HG02623 (cell line): Measurements from ENCODE around the gene NACC2.
"Not testable (repeated sequence)": the region's sequence is repeated elsewhere in the genome, so short reads cannot be mapped to it uniquely, and the experiment has no call there.

Experiments
- ATAC-seq: cut with Tn5 transposase; IDR thresholded peaks from one replicate; pipeline ENCODE4 v1.9.1; 2021; ENCODE audit warnings: moderate library complexity; ENCODE audit not compliant: unreplicated experiment

Gene NACC2

DNA sequence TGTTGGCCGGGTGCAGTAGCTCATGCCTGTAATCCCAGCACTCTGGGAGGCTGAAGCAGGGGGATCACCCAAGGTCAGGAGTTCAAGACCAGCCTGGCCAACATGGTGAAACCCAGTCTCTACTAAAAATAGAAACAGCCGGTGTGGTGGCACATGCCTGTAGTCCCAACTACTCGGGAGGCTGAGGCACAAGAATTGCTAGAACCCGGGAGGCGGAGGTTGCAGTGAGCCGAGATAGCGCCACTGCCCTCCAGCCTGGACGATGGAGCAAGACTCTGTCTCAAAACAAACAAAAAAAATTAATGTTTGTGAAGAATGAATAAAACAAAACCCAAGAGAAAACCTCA is 68.2 kb downstream of the NACC2 start:
- not testable (repeated sequence) for ATAC-seq

DNA sequence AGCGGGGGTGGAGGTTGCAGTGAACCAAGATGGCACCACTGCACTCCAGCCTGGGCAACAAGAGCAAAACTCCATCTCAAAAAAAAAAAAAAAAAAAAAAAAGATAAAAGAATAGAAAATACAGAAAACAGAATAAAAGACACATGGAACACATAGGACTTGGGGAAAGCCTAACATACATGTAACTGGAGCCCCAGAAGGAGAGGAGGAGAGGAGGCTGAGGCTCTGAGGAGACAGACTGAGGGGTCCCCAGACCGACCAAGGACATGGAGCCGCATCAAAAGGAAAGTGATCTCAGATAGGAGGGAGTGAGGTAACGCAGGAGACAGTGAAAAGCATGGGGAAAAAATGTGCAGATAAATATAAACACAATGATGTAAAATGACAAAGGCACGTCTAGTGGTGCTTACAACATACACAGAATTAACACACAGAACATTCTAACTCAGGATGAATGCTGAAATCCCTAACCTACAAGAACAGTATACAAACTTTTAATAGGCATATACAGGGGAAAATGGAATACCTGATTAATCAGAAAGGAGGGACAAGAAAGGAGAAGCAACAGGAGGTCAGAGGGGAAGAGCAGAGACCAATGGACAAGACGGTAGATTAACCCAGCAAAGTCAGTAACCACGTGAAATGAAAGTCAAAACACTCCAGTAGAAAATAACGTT is 68.7 kb downstream of the NACC2 start:
- no peak for ATAC-seq

DNA sequence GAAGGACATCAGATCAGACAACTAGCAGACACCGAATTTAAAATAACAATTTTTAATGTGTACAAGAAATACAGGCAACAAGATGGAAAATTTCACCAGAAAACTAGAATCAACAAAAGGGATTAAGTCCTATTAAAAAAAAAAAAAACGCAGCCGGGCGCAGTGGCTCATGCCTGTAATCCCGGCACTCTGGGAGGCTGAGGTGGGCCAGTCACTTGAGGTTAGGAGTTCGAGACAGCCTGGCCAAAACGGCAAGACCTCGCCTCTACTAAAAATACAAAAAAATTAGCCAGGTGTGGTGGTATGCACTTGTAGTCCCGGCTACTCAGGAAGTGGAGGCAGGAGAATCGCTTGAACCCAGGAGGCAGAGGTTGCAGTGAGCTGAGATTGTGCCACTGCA is 69.6 kb downstream of the NACC2 start:
- ATAC-seq, result no peak

GRCh38 chr9:136024696-136025316 is 70.3 kb downstream of the NACC2 start:
- ATAC-seq, result no peak

DNA sequence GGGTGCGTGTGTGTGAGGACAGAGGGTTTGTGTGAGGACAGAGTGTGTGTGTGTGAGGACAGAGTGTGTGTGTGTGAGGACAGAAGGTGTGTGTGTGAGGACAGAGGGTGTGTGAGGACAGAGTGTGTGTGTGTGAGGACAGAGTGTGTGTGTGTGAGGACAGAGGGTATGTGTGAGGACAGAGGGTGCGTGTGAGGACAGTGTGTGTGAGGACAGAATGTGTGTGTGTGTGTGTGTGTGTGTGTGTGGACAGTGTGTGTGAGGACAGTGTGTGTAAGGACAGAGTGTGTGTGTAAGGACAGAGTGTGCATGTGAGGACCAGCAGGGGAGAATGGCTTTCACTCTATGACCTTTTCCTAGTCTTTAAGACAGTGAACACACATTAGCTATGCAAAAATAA is 70.8 kb downstream of the NACC2 start:
- ATAC-seq, result no peak

- ATAC-seq, result no peak
These were observed 71.5 kb downstream of the NACC2 start for GRCh38 chr9:136023410-136024225.

DNA sequence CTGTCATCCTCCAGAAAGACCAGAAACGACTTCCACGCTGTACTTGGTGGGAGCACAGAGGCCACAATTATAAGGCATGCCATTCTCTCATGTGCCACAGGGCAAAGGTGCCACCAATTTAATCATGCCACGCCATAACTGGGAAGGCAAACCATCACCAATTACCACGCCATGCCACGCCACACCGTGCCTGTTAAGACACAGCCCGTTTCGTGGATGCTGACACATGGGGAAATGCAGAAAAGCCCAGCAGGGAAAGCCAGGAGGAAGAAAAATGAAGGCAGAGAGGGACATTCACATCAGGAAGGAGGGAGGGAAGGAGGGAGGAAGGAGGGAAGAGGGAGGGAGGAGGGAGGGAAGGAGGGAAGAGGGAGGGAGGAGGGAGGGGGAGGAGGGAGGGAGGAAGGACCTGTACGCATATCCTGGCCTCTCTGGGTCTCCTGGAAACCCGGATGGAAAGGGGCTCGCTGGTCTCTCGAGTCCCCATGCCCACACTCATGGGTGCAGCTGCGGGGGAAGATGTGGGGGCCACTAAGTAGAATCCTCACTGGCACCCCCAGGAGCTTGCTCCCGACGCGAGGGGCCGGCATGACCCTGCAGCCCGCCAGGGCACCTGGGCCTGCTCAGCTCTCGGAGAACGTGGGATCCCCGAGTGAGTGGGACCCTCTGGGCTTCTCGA is 72.2 kb downstream of the NACC2 start:
- ATAC-seq, result no peak

DNA sequence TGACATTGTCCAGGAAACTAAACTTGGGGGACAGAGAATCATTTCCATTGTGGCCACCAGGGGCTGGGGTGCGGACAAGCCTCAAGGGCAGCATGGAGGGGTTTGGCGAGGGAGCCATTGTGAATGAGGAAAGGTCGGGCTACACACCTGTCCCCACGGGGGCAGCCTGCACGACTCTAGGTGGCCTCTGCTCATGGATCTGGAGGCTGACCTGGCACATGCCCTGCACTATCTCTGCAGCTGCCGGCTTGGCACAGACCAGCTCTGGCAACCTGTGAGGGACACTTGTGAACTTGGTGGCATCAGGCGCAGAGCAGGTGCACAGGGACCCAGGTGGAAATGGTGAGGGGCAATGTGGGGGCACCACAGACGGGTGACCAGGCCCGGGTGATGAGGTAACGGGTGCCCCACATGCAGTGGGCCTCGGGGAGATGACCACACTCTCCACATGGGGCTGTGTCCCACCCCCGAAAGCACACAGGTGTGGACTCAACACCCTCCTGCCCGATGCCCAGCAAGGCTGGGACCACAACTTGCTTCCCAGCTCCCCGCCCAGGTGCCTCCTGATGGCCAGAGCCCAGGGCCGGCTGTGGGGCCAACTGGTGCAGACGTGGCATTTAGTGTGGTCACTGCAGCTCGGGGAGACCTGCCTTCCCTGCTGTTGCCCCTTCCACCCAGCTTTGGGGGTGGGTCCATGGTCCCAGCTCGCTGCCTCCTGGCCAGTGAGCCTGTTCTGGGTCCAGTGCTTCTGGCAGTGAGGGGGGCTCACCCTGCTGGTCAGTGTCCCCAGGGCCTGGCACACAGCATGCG is 73.0 kb downstream of the NACC2 start:
- no peak for ATAC-seq

GRCh38 chr9:136021171-136021871 is 73.8 kb downstream of the NACC2 start:
- ATAC-seq, result no peak

DNA sequence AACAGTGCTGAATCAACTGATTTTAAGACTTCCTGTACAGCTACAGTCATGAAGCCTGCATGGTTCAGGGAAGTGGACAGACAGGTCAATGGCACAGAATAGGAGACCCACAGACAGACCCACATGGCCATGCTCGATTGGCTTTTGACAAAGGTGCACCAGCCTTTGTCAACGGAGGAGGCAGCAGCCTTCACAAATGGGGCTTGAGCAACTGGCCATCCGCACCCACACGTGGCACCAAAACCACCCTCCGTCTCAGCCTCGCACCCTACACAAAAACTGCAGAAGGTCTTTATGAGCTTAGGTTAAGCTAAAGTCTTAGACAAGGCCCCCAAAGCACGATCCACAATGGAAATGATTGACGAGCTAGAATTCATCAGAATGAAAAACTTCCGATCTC is 74.4 kb downstream of the NACC2 start:
- ATAC-seq, result no peak

- ATAC-seq, result no peak
These were observed 74.9 kb downstream of the NACC2 start for GRCh38 chr9:136020206-136020605.

GRCh38 chr9:136019681-136020060 is 75.4 kb downstream of the NACC2 start:
- ATAC-seq, result no peak

- ATAC-seq, result no peak
These were observed 75.9 kb downstream of the NACC2 start for GRCh38 chr9:136019041-136019680.

DNA sequence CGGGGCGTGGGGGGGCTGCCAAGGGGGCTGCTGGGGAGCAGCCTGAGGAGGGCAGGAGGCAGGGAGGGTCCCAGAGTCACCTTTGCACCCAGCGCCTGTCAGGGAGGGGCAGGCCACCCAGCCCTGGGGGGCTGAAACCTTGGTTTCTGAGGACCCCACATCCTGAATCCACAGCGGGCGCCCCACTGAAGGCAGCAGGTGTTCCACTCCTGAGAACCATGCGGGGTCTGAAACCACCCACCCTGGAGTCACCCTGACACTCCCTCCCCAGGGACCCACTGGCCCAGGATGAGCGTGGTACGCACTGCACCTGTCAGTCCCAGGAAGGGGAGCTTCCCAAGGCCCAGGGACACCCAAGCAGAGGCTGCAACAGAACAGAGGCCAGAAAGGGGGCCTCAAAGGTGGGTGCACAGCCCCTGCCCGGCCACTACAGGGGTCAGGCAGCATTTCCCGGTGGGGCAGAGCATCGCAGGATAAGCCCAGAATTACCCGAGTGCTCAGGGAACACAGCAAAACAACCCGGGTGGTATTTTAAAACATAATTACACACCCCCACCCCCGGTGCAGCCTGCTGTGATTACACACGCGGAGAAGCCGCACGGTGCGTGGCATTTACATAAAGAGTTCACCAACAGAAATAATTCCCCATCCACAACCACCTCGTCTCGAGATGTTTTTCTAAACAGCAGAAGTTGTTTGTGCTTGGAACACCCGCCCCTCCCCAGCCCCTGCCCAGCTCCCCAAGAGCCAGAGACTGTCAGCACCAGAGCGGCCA is 76.6 kb downstream of the NACC2 start:
- ATAC-seq, result no peak

DNA sequence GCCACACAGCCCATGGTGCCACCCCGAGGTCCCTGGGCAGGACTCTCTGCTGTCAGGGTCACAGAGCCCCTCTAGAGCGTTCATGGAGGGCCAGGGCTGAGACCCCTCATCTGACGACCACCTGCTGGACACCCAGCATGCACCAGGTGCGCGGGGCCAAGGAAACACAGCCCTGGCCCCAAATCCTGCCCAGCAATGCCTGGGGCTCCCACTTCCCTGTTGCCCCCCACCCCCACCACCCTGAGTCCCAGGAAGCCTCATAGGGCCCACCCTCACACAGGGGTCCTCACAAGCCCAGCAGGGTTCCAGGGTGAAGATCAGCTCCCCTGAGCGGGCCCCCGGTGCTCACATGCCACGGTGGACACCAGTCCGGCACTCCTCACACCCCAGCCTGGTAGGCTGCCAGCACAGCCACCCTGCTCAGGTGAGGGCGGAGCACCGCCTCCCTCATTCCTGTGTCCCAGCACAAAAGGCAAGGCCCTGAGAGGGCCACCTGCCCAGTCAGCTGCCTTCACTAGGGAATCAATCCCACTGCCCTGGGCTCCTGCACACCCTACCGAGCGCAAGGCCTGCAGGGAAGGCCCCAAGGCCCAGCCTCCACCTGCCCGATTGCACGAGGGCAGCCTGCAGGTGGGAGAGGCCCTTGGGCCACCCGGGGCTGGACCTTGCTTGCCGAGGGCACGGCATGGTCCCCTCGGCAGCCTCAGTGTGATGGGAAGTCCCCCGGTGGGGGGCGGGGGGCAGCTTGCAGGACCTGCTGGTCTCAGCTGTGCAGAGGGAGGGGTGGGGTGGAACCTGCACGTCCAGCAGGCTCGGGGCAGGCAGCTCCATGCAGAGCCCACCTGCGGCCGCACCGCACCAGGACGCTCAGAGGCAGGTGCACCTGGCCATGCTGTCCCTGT is 77.5 kb downstream of the NACC2 start:
- no peak for ATAC-seq

- ATAC-seq, result no peak
These were observed 78.4 kb downstream of the NACC2 start for GRCh38 chr9:136016572-136017288.
